Measurements from ENCODE around the gene CLEC16A.

CLEC16A gene

DNA sequence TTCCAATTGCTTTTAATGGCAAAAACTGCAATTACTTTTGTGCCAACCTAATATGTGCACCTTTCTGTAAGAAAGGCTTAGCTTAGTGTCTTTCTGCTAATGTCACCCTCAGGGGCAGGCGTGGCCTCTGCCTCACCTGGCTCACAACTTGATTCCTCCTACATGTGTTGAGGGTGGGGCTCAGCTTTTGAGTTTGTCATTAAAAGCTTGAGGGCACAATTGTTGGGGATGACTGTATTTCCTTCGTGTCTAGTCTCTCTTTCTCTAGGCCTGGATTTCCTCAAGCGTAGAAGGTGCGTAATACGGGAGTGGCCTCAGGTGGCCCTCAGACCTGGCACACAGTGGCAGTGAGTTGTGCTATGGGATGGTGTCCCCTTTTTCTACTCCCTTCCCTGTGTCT is 94.4 kb downstream of the CLEC16A start:
- DNase-seq (ENCODE audit: low spot score): no peak

DNA sequence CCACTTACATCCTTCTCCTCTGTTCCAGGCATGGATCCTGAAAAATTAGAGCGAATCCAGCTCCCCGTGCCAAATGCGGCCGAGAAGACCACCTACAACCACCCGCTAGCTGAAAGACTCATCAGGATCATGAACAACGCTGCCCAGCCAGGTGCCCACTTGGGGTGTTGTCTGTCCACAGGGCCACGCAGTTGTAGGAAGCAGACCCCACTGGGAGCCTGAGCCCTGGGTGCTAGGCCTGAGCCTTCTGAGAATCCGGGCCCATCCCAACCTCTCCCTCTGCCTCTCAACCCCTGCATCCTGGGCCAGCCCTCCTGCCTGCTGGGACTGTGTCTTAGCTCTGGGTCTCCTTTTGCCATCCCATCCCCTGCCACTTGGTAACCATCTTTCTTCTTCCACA is 95.4 kb downstream of the CLEC16A start:
- DNase-seq (ENCODE audit: low spot score): no peak

DNA sequence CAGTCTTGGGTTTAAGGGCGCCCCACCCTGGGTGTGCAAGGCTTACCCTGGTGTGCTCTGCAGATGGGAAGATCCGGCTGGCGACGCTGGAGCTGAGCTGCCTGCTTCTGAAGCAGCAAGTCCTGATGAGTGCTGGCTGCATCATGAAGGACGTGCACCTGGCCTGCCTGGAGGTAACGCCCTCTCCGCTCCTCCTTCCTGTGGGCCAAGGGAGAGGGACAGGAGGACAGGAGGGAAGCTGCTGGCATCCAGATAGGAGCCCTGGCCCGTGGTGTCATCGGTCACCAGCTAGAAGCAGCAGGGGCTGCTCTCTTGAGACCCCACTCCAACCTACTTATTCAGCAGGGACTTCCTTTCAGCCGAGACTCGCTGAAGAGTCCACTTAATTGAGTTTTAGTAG is 97.8 kb downstream of the CLEC16A start:
- no peak for DNase-seq (ENCODE audit: low spot score)

DNA sequence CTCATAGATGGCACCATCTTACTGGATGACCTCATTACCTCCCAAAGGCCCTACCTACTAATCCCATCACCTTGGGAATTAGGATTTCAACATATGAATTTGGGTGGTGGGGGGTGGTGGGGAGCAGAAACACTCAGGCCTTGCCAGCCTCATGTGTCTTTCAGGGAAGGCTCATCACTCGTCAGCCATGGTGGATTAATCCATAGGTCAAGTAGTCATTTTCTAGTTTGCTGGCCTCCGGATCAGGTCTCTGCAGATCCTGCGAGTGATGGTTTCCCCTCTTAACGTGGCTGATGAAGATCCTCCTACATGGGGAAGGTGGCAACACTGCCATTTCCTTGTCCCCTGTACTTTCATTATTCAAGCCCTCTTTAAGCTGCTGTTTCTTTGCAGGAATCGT is 101.1 kb downstream of the CLEC16A start:
- no peak for DNase-seq (ENCODE audit: low spot score)

DNA sequence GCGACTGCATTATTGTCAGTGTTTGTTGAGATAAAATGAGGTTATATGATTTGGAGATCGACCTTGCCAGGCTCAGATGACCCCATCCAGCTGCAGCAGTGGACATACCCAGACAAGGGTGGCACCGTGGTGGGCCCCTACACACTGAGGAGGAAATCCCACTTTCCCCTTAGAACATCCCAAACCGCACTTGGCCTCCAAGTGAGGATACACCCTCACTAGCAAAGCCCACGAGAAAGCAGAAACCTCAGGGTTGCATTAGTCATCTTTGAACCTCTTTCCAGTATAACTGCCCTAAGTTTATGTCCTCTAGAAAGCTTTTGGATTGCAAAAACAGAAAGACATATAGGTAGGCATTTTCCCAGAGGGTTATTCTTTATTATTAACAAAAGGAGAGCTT is 101.5 kb downstream of the CLEC16A start:
- DNase-seq (ENCODE audit: low spot score): no peak

DNA sequence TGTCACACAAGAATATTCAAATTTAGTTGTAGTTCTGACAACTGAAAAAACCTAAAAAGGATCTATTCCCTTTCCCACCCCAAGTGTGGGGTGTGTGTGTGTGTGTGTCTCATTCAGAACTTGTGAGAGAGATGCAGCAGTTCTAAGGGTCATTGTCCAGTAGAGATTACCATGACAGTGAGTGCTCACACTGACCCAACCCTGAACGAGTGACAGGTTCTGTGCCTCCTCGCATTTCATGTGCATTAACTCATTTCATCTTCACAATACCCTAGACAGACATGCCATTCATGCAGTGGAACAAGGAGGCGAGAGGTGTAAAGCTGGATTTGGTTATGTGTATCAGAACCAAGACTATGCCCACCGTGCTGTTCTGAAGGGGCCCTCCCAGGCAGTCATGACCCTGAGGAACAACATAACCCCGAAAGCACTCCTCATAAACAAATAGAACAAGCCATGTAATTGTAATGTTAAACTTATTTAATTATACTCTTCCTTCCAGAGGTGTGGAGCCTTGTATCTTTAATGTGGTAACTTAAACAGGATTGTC is 102.1 kb downstream of the CLEC16A start:
- no peak for DNase-seq (ENCODE audit: low spot score)

DNA sequence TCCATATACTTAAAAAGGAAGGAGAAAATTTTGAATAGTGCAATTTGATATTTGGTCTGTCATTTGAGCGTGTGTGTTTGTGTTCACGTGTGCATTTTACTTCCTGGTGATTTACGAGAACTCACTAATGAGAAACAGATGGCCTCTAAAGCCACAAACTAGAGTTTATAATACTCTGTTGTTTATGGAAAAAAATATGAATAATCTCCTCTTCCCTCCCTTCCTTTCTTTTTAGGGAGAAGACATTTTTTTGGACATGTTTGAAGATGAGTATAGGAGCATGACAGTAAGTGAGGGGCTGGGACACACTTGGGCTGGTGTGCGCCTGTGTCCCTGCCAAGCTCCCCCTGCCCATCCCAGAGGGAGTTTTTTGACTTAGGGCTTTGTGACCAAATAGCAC is 102.7 kb downstream of the CLEC16A start:
- DNase-seq (ENCODE audit: low spot score): no peak

DNA sequence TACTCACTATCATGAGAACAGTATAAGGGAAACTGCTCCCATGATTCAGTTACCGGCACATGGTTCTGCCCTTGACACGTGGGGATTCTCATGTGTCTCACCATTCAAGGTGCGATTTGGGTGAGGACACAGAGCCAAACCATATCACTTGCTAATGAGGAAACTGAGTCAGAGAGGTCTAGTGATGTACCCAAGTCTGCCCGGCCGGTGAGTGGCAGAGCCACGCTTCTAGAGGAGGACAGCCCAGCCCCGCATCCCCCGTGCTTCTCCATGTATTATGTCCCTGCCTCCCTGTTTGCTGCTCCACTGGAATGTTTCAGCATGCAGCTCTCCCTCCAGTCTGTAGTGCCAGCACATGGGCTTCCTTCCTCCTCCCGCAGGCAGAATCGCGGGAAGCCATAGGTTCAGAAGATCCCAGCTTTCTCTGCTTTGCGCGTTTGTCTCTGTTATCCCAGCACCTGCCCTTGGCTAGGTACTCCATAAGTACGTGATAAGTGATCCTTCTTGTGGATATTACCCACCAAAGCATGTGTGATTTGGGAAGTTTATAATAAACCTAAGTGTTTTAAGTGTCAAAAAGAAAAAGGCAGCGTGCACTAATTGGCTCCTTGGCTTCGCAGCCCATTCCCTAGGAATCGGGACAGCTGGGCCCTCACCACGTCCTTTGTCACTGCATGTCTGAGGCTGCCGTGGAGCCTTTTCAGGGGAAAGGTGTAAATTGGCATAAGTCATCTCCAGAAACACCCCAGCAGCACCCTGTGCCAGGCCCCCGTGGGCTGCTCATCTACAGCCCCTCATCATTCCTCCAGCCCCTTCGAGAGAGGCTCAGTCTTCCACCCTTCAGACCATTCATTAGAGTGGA is 103.8 kb downstream of the CLEC16A start:
- DNase-seq (ENCODE audit: low spot score): no peak

DNA sequence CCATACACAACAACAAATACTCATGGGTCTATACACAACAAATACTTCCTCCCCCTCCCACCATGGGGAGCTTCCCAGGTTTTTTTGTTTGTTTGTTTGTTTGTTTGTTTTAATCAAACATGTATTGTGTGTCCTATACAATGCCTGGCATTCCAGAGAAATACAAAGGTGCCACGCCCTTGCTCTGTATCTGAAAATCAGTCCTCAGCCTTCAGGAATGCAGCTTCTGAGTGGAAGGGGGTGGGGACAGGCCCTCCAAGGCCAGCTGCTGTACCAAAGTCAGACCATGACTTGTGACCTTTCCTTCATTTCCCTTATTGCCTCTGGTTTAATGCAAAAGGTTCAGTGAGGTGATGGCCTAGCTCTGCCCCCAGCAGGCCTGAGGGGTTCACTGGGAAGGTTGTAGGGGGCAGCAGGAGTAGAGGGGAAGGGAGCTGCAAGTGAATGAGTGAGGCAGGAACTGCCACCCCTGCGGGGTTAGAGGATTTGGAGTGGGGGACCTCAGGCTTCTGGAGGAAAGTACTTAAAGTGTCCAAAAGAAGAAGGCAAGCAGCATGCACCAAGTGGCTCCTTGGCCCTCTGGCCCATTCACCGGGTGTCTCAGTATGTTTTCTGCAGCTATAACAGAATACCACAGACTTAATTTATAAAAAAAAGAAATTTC is 105.2 kb downstream of the CLEC16A start:
- DNase-seq (ENCODE audit: low spot score): no peak

DNA sequence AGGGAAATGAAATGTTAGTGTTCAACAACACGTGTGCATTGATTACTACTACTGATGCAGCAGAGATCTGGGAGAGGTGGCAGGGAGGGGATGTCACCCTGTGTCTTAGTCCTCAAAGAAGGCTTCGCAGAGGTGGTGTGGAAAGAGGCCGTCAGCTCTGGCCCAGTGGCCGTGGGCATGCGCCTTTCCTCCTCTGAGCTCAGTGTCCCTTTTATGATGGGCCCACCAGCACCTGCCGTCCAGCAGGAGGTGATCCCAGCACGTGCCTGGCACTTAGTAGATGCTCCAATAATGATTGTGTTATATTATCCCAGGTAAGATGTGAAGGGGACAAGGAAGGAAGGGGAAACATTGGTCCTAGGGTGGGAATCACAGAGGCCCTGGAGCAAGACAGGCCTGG is 106.2 kb downstream of the CLEC16A start:
- no peak for DNase-seq (ENCODE audit: low spot score)

DNA sequence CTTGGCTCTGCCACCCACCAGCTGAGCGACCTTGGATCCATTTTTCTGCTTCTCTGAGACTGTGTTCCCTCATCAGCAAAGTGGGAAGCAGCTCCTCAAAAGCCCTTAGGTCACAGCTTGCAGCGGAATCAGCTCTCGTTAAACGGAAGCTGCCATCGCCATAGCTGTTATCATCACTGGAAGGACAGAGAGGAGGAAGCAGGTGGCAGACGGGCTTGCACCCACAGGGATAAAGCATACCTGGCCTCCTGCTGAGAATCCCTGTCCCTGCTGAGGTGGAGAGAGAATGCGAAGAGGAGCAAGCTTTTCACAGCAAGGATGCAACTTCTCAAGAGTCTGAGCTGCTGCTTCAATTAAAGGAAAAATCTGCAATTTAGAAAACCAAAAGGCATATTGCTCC is 106.6 kb downstream of the CLEC16A start:
- DNase-seq (ENCODE audit: low spot score): no peak

DNA sequence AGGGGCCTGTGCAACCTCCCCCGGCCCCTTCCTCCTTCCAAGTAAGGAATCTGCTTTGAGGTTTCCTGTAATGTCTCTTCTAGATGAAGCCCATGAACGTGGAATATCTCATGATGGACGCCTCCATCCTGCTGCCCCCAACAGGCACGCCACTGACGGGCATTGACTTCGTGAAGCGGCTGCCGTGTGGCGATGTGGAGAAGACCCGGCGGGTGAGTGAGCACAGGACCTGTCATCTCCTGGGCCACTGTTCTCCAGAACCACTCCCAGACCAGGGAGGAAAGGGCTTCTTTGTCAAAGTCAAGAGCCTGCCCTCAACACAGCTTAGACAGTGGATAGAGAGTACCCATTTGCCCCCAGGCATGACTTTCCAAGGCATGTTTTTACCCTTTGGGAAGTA is 107.1 kb downstream of the CLEC16A start:
- DNase-seq (ENCODE audit: low spot score): no peak

DNA sequence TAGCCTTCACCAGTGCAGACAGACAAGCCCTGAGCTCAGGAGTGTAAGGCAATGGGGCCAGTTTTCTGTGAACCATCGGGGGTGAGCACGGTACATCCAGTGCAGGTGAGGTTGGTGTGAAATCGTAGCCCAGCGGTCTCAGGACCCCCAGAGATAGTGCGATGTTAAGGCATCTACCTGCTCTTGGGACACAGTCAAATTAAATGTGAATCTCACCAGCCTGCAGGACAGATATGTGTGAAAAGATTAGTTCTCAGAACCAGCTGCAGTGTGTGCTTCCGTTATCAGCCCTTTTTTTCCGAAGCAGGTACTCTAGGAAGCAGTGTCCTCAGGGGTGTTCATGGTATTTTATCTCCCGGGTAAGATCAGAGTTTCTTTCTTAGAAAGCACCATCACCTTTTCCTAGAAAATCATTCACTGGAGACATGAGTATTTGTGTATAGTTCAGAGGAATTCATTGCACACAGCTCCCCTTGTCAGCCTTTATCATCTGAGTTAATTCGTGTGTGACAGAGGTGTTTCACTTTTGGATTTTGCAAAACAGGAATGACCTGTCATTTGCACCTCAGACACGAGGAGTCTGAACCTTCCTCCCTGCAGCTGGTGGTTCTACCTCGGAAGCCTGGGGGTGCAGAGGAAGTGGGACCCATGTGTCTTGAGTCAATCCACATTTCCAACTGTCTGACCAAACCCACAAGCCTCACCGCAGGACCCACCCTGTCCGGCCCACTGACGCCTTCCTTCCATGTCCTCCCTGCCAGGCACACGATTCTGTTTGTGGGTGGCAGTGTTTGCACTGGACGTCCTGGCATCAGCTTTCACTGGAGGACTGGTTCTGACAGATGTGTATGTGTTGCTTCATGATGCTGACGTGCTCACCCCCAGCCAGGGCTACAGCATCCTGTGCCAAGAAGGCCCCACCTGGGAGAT is 107.8 kb downstream of the CLEC16A start:
- DNase-seq (ENCODE audit: low spot score): no peak

DNA sequence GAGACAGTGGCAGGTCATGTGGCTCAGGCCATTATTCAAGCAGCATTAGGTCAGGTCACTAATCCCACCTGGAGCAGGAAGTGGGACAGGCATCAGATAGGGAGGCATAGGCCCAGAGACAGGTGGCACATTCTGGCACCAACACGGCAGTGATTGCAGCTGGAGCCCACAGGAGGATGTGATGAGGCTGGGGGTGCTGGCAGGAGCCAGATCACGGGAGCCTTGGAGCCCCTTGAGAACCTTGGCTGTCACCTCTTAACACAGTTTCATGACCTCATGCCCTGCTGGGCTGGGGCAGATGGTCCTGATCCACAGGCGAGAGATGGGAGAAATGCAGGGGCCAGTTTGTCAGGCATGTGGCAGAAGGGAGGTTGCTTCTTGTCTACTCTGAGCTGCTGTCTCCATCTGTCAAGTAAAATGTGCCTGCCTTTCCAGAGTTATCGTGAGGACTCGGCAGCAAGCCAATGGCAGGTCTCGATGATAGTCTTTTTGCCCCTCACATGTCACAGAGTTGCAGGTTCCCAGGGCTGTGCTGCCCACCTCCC is 109.6 kb downstream of the CLEC16A start:
- DNase-seq (ENCODE audit: low spot score): no peak

DNA sequence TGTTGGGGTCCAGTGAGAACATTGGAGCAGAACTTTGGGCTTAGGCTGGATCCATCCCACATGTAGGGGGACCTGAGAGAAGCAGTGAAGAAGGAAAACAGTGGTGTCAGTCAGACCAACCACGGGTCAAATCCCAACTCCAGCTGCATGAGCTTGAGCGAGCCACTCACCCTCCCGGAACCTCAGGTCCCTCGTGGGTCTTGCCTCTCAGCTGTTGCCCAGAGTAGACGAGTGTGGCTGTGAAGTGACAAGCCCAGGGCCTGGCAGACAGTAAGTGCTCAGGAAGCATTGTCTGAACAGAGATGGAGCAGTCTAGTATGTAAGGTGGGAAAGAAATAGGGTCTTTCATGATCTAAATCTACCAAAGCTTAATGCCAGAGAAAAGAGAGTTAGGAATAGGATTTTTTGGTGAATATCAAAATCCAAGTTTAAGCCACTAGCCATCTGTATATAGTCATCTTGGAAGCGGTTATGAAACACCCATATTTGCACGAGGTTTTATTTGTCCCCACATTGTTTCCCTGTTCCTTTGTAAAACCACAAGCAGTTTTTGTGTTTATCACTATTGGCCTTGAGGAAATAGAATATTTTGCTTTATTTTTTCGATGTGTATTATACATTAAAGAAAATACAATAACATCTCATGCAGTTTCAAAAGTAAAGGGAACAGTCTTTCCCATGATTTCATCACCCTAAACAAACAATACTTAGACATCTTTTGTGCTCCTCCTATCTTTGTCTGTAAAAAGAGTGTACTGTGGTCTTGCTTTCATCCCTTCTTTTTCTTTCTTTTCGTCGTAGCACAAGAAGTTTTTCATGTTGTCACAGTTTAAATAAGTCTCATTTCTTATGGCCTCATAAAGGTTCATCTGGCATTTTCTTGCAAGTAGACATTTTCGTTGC is 112.0 kb downstream of the CLEC16A start:
- DNase-seq (ENCODE audit: low spot score): no peak

DNA sequence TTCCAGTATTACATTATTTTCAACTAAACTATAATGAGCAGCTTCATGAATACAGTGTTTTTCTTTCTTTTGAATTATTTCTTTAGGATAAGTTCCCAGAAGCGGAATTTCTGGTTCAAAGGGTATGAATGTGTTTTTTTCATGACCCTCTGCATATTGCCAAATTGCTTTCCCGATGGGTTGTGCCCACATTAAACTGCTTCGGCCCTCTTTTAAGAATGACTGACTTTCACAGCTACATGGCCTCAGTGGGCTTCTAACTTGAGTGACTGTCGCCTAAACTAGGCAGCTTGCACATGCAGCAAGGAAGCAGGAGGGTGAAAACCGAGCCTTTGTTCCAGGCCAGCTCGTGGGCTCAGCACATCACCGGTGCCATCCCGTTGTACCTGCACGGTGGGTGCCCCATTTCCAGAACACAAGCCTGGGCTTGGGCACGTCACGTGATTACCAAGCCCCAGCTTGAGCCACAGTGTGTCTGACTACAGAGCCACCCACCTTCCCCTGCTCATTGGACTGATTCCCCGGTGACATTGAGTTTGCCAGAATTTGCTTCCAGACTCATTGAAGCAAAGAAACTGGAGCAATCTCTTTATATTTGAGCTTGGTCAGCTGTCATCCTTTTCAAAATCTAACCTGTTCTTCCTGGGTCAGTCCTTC is 112.8 kb downstream of the CLEC16A start:
- DNase-seq (ENCODE audit: low spot score): no peak

DNA sequence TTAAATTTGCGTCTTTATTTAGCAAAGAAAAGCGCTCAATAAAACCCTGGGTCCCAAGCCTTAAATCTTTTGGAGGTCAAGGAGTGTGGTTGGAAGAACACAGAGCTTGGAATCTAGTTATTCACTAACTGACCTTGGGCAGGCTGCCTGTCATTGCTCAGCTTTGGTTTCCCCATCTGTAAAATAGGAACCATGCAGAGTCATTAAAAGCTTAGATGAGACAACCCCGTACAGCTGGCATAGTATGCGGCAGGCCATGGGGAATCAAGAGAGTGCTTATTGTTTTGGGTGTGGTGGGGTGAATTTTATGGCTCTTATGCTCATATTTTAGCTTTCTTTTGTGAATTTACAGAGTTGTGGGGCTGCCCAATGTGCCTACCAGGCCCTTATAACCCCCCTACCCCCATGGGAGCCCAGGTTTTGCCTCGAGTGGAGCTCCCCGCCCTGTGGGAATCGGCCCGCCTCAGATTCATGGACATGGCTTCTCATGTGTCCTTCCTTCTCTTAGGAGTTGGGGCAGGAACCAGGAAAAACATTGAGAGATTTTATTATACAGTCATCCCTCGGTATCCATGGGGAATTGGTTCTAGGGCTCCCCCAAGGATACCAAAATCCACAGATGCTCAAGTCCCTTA is 113.5 kb downstream of the CLEC16A start:
- DNase-seq (ENCODE audit: low spot score): no peak

DNA sequence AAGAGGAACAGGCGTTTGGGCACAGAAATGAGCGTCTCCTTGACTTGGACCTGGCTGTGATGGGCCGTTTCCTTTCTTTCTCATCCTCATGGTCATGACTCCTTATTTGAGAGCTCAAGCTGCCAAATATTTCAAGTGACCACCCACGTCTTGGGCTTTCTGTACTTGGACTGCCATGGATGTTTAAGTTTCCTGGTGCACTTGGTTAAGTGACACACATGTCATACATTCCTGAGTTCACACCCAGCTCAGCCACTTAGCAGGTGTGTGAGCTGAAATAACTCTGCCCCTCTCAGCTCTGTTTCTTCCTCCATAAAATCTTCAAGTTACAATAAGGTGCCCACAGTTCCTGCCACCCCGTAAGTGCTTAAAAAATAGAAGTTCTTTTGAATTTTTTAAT is 114.5 kb downstream of the CLEC16A start:
- no peak for DNase-seq (ENCODE audit: low spot score)

DNA sequence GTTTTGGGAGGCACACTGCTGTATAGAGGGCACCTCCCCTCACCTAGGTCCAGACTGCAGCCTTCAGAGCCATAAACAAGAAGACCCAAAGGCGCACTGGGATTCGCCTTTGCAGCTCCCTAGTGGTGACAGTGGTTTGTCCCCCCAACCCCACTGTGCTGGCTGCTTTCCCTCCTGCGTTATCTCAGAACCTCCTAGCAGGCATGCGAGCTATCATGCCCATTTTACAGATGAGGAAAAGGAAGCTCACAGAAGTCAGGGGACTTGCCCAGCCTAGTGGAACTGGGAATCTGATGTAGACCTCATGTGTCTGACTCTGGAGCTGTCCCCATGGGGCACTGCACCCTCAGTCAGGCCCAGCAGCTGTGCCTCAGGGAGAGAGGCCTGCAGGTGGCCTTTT is 115.2 kb downstream of the CLEC16A start:
- DNase-seq (ENCODE audit: low spot score): no peak

DNA sequence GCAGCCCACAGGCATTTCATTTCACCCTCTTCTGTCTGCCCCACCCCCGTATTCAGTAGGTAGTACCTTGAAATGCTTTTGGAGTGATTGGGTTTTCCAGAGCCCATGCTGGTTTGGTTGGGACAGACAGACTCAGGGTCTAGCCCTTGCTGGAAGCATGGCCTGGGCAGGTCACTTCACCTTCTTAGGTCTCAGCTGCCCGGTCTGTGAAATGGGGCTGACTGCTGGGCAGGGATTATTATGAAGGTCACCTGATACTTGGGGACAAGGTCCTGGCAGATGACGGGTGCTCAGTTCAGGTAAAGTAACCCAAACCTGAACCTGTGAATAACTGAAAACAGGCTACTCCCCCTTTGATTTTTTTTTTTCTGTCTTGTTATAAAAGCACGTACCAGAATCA is 116.0 kb downstream of the CLEC16A start:
- no peak for DNase-seq (ENCODE audit: low spot score)
